PFSK-1 (cell line): ENCODE data around the gene ZFYVE9.

Experiments used
- FOXP2 ChIP-seq: optimal IDR thresholded peaks from 2 replicates; pipeline ENCODE3; 2011; ENCODE audit warnings: borderline replicate concordance, control low read depth, inconsistent platforms; ENCODE audit not compliant: insufficient read depth; ENCODE audit errors: extremely low read length, extremely low read depth
- POLR2AphosphoS5 ChIP-seq: IDR thresholded peaks from 2 replicates; pipeline ENCODE4 v1.6.1; 2012; ENCODE audit warnings: low read depth, mild to moderate bottlenecking, control low read depth, low read length, moderate library complexity
- SIN3A ChIP-seq: IDR thresholded peaks from 2 replicates; pipeline ENCODE4 v1.6.1; 2012; ENCODE audit warnings: mild to moderate bottlenecking, low read length, moderate library complexity, borderline replicate concordance; ENCODE audit not compliant: insufficient read depth
- TAF1 ChIP-seq: IDR thresholded peaks from 2 replicates; pipeline ENCODE4 v1.6.1; 2012; ENCODE audit warnings: low read length, control low read depth, borderline replicate concordance; ENCODE audit not compliant: insufficient read depth
- TF ChIP-seq, protein P1 (sequence below), 2 experiments: IDR thresholded peaks; 2 replicates each; pipeline versions ENCODE4 v1.6.1 to v1.8.0; 2011 to 2012; ENCODE audit warnings: low read depth in 2 of 2, low read length in 2 of 2, control low read depth in 1 of 2, inconsistent platforms in 1 of 2, mild to moderate bottlenecking in 1 of 2, moderate library complexity in 1 of 2; ENCODE audit not compliant: insufficient read depth in 1 of 2

DNA sequence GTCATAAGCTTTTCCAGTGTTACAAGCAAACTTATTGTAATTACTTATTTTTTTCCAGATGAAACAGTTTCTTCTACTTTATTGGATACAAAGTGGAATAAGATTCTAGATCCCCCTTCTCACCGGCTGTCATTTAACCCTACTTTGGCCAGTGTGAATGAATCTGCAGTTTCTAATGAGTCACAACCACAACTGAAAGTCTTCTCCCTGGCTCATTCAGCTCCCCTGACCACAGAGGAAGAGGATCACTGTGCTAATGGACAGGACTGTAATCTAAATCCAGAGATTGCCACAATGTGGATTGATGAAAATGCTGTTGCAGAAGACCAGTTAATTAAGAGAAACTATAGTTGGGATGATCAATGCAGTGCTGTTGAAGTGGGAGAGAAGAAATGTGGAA, 95.5 kb downstream of the ZFYVE9 start:
- TF ChIP-seq TAF1 (no peak), POLR2AphosphoS5 (no peak), FOXP2 (no peak), SIN3A (no peak)
- TF ChIP-seq, protein P1, sequence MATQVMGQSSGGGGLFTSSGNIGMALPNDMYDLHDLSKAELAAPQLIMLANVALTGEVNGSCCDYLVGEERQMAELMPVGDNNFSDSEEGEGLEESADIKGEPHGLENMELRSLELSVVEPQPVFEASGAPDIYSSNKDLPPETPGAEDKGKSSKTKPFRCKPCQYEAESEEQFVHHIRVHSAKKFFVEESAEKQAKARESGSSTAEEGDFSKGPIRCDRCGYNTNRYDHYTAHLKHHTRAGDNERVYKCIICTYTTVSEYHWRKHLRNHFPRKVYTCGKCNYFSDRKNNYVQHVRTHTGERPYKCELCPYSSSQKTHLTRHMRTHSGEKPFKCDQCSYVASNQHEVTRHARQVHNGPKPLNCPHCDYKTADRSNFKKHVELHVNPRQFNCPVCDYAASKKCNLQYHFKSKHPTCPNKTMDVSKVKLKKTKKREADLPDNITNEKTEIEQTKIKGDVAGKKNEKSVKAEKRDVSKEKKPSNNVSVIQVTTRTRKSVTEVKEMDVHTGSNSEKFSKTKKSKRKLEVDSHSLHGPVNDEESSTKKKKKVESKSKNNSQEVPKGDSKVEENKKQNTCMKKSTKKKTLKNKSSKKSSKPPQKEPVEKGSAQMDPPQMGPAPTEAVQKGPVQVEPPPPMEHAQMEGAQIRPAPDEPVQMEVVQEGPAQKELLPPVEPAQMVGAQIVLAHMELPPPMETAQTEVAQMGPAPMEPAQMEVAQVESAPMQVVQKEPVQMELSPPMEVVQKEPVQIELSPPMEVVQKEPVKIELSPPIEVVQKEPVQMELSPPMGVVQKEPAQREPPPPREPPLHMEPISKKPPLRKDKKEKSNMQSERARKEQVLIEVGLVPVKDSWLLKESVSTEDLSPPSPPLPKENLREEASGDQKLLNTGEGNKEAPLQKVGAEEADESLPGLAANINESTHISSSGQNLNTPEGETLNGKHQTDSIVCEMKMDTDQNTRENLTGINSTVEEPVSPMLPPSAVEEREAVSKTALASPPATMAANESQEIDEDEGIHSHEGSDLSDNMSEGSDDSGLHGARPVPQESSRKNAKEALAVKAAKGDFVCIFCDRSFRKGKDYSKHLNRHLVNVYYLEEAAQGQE (IDR thresholded peaks at IDR 0.05; ENCODE audit: insufficient read depth in 1 of 2, low read depth in 2 of 2, low read length in 2 of 2), result no peak
